T-helper 17 cell (primary cell): ENCODE measurements around the gene FANCI. TPM values are rescaled to one million over a fixed set of nuclear protein-coding genes. Genes with fewer than 3 reads are reported as not detected.

ENCODE experiments used
- ATAC-seq: fragments of 150-1000 bp; cut with Tn5 transposase; 2 replicates; pipeline ENCODE4 v1.10.0; 2021; ENCODE audit warnings: mild to moderate bottlenecking, moderate library complexity
- DNase-seq, 3 donors: peaks; one replicate each; pipeline versions ENCODE4 v3.0.0 to v3.0.0-alpha.2; 2020 to 2021
- H3K9me3 ChIP-seq: one replicate; pipeline ENCODE4 v1.7.0; 2013; ENCODE audit warnings: low read length, mild to moderate bottlenecking; ENCODE audit not compliant: control insufficient read depth, poor library complexity, severe bottlenecking
- H3K27ac Mint-ChIP-seq: one replicate; pipeline ENCODE4 v1.8.0; 2022; ENCODE audit warnings: mild to moderate bottlenecking, moderate library complexity, mixed read lengths
- H3K27me3 Mint-ChIP-seq: one replicate; pipeline ENCODE4 v1.8.0; 2022; ENCODE audit warnings: mixed read lengths
- H3K36me3 Mint-ChIP-seq: one replicate; pipeline ENCODE4 v1.8.0; 2022; ENCODE audit warnings: low read depth, mixed read lengths
- H3K4me1 Mint-ChIP-seq: one replicate; pipeline ENCODE4 v1.8.0; 2022; ENCODE audit warnings: mild to moderate bottlenecking, mixed read lengths
- H3K4me3 Mint-ChIP-seq: one replicate; pipeline ENCODE4 v1.8.0; 2022; ENCODE audit warnings: mild to moderate bottlenecking, moderate library complexity, mixed read lengths
- total RNA-seq, 4 donors: library from RNA in 2 of 4; stranded (reverse) in 2 of 4; gene quantifications; one replicate each; pipeline ENCODE4 v1.2.3 and lab custom pipeline; 2022 to 2026

Gene FANCI
- total RNA-seq, 2 donors from 2014 or later: 12.5 to 15.2 TPM

DNA sequence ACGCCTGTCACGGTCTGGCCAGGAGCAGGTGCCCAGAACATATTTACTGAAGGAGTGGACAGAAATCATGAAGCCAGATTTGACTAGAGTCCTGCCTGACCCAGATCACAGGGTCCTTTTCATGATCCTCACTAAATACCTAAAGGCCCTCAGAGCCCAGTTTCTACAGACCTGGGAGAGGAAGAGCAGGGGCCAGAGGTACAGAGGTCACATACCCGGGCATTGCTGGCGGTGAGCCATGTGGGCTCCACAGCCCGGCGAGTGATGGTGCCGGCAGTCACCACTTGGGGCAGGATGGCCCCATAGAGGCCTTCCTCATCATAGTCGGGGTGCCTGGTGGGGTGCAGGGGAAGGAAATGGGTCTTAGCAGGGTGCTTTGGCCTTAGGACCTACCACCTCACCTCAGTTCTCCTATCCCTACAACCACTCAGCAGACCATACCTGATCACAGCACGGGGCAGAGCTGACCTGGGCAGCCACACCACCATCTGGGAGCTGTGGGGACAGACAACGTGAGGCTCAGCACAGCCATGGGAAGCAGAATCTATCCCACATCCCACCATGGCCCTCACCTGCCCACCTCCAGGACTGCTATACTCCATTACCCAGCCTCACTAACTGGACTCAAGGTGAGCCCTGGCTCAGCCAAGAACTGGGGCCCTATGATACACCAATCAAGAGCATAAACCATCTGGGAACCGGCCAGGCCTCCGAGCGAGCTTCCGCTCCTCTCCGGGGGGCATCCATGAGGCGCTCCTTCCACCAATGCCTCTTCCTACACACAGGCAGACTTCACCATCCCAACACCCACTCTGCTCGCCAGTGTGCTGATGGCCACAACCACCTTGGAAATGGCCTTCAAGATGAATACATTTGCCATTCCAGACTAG is 78.0 kb downstream of the FANCI start:
- Mint-ChIP-seq H3K36me3 (peaks cover 14% of the 10 kb centered on the region), H3K4me3 (no peak overlapping the region), H3K4me1 (peaks cover 20% of the 10 kb centered on the region), H3K27me3 (no peaks in the 10 kb centered on the region), H3K27ac (peak overlapping the region; percentile 79)
- ATAC-seq (no peak), DNase-seq (no peak)
- H3K9me3 ChIP-seq: no peaks in the 10 kb centered on the region

DNA sequence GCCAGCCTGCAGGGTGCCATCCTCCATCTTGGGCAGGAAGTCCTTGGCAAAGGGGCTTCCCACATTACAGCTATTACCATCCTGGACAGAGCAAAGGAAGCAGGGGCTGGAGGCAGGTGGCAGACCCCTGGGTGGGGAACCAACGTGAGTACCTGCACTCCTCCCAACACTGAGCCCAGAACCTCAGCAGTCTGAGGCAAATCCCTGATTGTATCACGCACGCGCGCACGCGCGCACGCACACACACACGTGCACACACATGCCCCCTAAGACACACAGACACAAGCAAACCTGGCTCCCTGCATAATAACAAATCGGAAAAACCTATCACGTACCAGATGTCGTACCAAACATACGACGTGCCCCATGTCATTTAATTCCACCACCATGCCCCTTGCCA is 79.0 kb downstream of the FANCI start:
- Mint-ChIP-seq H3K27ac (peak overlapping the region; percentile 79), H3K4me1 (peaks cover 20% of the 10 kb centered on the region), H3K4me3 (no peak overlapping the region), H3K36me3 (peaks cover 14% of the 10 kb centered on the region), H3K27me3 (no peaks in the 10 kb centered on the region)
- ATAC-seq: no peak
- DNase-seq: no peak
- H3K9me3 ChIP-seq: no peaks in the 10 kb centered on the region

DNA sequence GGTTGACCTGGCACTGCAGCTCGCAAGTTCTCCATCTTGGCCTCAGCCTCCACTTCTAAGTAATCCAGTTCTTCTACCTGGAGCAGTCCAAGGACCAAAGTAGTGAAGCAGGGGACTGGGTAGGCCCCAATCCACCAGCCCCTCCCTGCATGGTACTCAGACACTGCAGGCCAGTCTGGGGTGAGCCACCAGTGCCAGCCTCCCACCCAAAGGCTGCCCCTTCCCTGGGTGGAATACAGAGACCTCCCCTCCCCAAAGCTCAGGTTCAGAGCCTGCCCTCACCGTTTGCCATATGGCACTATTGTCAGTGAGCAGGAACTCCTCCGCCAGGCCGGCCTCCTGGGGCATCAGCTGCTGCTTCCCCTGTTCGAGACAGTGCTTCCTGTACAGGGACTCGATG is 80.0 kb downstream of the FANCI start:
- peaks cover 14% of the 10 kb centered on the region for H3K36me3 Mint-ChIP-seq
- no peak overlapping the region for H3K4me3 Mint-ChIP-seq
- H3K27me3 Mint-ChIP-seq: no peaks in the 10 kb centered on the region
- peaks cover 24% of the 10 kb centered on the region for H3K4me1 Mint-ChIP-seq
- DNase-seq: no peak
- no peaks in the 10 kb centered on the region for H3K9me3 ChIP-seq
- ATAC-seq: no peak
- H3K27ac Mint-ChIP-seq: peak overlapping the region; percentile 4

DNA sequence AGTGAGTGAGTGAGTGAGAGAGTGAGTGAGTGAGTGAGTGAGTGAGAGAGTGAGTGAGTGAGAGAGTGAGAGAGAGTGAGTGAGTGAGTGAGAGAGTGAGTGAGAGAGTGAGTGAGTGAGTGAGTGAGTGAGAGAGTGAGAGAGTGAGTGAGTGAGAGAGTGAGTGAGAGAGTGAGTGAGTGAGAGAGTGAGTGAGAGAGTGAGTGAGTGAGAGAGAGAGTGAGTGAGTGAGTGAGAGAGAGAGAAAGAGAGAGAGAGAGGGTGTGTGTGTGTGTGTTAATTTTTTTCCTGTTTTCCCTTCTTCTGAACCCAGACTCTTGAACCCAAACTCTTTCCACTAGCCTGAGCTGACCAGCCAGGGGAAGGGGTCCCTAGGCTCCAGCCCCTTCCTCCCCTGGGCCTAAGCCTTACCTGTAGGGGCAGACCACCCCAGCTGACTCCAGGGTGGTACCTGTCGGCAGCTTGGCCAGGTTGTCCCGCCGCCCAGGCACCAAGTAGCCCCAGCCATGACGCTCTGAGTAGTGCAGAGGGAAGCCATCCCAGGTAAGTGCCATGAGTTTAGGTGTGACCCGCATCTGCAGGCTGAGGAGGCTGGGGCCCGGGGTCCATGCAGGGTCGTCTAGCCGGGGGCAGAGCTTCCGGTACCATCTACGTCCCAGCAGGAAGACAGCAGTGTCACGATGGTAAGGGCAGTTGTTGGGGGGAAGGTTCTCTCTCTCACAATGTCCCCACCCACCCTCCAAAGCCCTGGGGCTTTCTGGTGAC is 81.4 kb downstream of the FANCI start:
- peaks cover 30% of the 10 kb centered on the region for H3K4me1 Mint-ChIP-seq
- peak overlapping the region; percentile 32 for H3K27ac Mint-ChIP-seq
- H3K27me3 Mint-ChIP-seq: no peaks in the 10 kb centered on the region
- ATAC-seq (no peak), DNase-seq (no peak)
- peaks cover 6% of the 10 kb centered on the region for H3K36me3 Mint-ChIP-seq
- no peaks in the 10 kb centered on the region for H3K9me3 ChIP-seq
- H3K4me3 Mint-ChIP-seq: no peak overlapping the region

DNA sequence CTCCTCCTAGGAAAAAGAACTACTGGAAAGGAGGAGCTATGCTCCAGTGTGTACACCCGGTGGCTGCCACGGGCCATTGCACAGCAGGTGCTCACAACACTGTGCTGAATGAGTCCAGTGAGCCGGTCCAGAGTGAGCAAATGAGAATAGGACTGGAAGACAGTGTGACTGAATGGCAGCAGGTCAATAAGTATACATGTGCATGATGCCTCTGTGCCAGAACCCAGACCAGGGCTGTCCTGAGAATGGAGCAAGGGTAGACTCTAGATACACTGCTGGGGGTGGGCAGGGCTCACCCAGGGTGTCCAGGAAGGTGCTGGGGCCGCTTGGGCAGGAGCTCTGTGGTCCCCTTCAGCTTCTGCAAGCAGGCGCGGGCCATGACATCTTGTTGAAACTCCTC is 82.5 kb downstream of the FANCI start:
- peaks cover 35% of the 10 kb centered on the region for H3K4me1 Mint-ChIP-seq
- H3K27ac Mint-ChIP-seq: peak overlapping the region; percentile 32
- H3K4me3 Mint-ChIP-seq: no peak overlapping the region

DNA sequence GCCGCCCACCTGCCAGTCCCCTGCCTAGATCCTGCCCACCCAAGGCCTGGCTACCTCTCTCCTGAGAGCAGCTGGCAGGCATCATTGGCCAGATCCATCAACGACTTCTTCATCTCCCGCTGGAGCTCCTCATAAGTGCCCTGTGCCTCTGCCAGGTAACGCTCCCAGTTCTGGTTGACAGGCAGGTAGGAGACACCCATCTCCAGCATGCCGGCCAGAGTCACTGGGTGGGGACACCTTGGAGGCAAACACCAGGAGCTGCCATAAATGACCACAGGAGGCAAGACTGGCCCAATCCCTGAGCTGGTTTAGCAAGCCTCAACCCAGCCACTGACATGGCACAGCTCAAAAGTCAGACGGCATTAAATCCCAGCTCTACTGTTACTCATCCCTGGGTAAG is 83.3 kb downstream of the FANCI start:
- ATAC-seq: no peak
- Mint-ChIP-seq H3K27me3 (no peaks in the 10 kb centered on the region), H3K27ac (peak overlapping the region; percentile 32), H3K36me3 (peaks cover 3% of the 10 kb centered on the region), H3K4me3 (no peak overlapping the region), H3K4me1 (peaks cover 42% of the 10 kb centered on the region)
- DNase-seq: no peak
- no peaks in the 10 kb centered on the region for H3K9me3 ChIP-seq

More for the DNA sequence above, 82.5 kb downstream of the FANCI start:
- no peak for ATAC-seq
- Mint-ChIP-seq H3K36me3 (peaks cover 3% of the 10 kb centered on the region), H3K27me3 (no peaks in the 10 kb centered on the region)
- no peaks in the 10 kb centered on the region for H3K9me3 ChIP-seq
- no peak for DNase-seq

DNA sequence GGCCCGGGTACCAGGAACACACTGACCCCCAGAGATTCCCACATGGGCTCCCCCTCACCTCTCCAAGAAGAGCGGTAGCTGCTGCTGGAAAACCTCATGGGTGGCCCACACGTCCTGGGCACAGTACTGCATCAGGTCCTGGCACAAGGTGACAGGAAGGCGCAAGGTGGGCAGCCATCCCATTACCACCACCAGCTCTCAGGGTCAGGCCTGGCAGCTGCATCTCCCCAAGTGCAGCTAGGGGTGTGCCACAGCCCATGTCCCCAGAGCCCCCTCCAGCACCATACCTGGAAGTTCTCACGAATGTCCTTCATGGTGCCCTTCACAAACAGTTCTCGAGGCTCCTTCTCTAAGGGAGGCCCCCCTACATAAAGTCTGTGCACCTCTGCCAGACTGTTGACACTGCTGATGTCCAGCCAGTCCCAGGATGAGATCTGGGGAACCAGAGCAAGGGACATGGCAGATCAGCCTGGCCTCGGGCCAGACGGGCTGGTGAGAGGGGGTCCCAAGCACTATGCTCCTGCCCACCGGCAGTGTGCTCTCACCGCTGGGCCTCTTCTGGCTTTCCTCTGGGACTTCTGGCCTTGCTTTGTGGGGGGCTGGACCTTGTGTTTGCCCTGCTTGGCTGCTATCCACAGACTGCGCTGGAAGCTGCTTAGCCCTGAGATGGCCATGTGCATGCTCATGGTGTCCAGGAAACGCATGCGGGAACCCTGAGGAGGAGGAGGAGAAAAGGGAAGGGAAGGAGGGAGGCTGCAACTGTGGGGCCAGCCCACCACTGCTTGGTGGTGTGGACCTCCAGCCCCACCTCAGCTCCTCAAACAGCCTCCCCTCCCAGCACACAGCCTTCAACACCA is 84.8 kb downstream of the FANCI start:
- H3K9me3 ChIP-seq: no peaks in the 10 kb centered on the region
- Mint-ChIP-seq H3K36me3 (peaks cover 3% of the 10 kb centered on the region), H3K4me1 (peaks cover 44% of the 10 kb centered on the region), H3K4me3 (no peak overlapping the region), H3K27me3 (no peaks in the 10 kb centered on the region), H3K27ac (peak overlapping the region; percentile 83)
- no peak for DNase-seq
- no peak for ATAC-seq

DNA sequence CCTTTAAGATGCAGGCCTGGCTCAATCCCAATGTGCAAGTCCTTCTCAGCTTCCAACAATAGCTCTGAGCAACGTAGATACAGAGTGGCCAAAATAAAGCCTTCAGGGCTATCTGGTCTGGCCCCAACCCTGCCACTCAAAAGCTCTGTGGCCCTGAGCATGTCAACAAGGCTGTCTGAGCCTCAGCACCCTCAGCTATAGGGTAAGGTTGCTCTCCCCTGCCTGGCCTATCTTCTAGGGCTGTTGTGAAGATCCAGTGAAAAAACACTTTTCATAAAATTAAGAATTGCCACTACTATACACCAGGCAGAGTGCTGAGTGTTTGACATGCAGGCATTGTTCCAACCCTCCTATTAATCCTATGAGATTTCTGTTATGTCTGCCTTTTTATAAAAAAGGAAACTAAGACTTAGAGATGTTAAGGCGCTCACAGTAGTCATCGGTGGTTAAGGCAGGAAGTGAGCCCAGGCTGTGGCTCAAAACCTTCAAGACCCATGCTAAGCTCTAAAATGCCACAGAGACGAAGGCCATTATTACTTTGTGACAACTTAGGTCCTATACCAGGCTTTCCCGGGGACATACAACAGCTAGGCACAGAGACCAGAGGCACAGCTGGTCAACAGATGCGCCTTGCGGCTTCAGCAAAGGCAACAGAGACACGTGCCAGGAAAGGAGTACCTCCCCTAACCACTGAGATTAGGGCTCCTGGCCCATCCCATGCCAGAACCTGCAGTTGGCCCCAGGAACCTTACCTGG is 85.7 kb downstream of the FANCI start:
- H3K9me3 ChIP-seq: no peaks in the 10 kb centered on the region
- peaks cover under 1% of the 10 kb centered on the region for H3K36me3 Mint-ChIP-seq
- ATAC-seq (peak; percentile 19), DNase-seq (no peak)
- no peaks in the 10 kb centered on the region for H3K27me3 Mint-ChIP-seq
- peak overlapping the region; percentile 72 for H3K4me3 Mint-ChIP-seq
- H3K27ac Mint-ChIP-seq: peak overlapping the region; percentile 87
- H3K4me1 Mint-ChIP-seq: peaks cover 41% of the 10 kb centered on the region

DNA sequence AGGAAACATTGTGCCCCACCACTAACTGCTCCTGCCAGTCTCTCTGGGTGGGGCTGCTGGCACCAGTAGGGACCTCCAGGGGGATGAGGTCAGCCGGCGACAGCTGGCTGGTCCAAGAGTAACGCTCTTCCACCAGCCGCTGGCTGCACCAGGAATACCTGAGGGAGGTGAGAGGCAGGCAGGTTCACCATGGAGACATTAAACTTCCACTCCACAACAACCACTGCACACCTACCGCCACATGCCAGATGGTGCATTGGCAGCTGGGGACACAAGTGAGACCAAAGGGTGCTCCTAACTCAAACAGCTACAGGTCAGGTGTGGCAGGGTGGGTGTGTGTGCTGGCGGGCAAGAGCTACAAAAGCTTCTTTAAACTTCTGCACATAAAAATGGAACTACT is 86.3 kb downstream of the FANCI start:
- Mint-ChIP-seq H3K36me3 (peaks cover 3% of the 10 kb centered on the region), H3K27me3 (no peaks in the 10 kb centered on the region), H3K4me1 (peaks cover 44% of the 10 kb centered on the region), H3K4me3 (peak overlapping the region; percentile 72), H3K27ac (peak overlapping the region; percentile 87)
- ATAC-seq: no peak
- no peaks in the 10 kb centered on the region for H3K9me3 ChIP-seq
- no peak for DNase-seq

DNA sequence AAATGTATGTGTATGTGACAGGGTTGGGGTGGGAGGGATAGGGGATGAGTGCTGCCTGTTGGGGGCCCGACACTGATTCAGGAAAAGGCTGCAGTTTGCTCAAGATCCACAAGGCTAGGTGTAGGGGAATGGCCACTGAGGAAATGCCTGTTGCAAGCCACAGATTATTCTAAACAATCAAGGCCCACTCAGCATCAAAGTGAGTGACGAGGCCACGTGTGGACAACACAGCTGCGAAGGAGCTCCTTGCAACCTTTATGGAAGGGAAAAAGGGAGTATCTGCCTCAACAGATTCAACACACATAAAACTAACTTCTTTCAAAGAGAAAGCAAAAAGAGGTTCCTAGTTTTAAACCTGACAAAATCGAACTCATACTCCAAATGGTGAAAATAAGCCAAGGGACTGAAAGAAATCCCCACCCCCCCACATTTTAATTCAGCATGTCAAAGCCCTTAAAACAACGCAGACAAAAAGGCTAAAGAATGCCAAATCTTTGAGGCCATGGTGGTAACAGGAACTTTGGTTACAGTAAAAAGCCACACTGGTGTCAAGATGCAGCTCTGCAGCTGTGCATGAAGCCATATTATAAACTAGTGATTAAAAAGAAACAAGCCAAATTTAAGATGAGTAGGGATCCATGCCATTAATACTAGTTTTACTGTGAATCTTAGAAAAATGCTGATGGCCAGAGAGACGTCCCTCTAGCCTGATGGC is 87.3 kb downstream of the FANCI start:
- peaks cover 48% of the 10 kb centered on the region for H3K4me1 Mint-ChIP-seq
- no peaks in the 10 kb centered on the region for H3K9me3 ChIP-seq
- peaks cover 3% of the 10 kb centered on the region for H3K36me3 Mint-ChIP-seq
- H3K4me3 Mint-ChIP-seq: peak overlapping the region; percentile 85
- H3K27me3 Mint-ChIP-seq: no peaks in the 10 kb centered on the region
- ATAC-seq (no peak), DNase-seq (no peak)
- H3K27ac Mint-ChIP-seq: peak overlapping the region; percentile 87

DNA sequence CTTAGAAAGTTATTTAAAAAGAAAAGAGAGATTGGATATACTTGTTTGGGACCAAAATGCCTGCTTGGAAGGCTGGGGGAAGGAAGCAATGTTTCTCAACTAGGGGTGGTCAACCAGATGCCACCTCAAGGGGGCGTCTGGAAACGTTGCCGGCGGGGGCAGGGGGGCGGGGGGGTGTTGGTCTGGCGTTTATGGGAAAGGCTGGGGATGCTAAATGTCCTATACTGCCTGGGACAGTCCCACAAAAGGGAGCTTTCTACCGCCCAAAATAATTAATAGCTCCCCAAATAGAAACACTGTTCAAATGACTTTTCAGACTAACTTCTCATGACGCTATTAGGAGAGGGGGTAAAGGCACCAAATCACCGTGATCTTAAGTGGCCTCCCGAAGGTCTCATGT is 88.7 kb downstream of the FANCI start:
- DNase-seq (no peak), ATAC-seq (no peak)
- H3K9me3 ChIP-seq: no peaks in the 10 kb centered on the region
- no peaks in the 10 kb centered on the region for H3K27me3 Mint-ChIP-seq
- peaks cover 45% of the 10 kb centered on the region for H3K4me1 Mint-ChIP-seq
- H3K4me3 Mint-ChIP-seq: peak overlapping the region; percentile 85
- H3K36me3 Mint-ChIP-seq: peaks cover 3% of the 10 kb centered on the region
- peak overlapping the region; percentile 79 for H3K27ac Mint-ChIP-seq
